Measurements from ENCODE around the gene NUBPL. TPM values are rescaled to one million over a fixed set of nuclear protein-coding genes. Genes with fewer than 3 reads are reported as not detected.

Gene NUBPL
- total RNA-seq, 1 experiment from 2014 or later: 5.7 TPM

DNA sequence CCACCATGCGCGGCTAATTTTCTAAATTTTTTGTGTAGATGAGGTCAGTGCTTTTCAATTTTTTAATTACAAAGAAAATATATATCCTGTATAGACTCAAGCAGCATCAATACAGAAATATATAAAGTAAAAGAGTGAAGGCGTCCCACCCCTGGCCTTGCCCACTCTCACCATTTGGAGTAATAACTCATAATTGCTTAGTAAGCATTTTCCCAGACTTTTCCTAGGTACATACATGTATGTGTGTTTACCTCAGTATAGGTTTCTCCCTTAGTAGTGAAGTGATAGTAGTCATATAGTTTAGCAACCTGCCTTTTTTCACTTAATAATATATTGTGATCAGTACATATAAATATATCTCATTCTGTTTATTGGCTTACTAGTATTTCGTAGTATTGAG, 200.1 kb downstream of the NUBPL start:
- BruUV-seq (replicated peaks): no TSS peak
- ChIA-PET CTCF (no interaction called here), POLR2A (no interaction called here)
- in situ Hi-C loops (cut with HindIII; ENCODE audit: low pct_unique_long_range_greater_than_20kb, low sequenced_read_pairs): no loop called here
- DNase-seq (ENCODE audit: low read depth, low spot score) (no peak), ATAC-seq (no peak)
- TF ChIP-seq POLR2AphosphoS5 (IDR thresholded peaks at IDR 0.05; ENCODE audit: low read depth, low read length) (no peak), CTCF (IDR thresholded peaks at IDR 0.05) (no peak), SIN3A (IDR thresholded peaks at IDR 0.05; ENCODE audit: borderline replicate concordance, insufficient read depth, low read depth, low read length) (no peak), TCF7L2 (IDR thresholded peaks at IDR 0.05; ENCODE audit: low read depth, low read length) (no peak)
- TF ChIP-seq, protein P1, sequence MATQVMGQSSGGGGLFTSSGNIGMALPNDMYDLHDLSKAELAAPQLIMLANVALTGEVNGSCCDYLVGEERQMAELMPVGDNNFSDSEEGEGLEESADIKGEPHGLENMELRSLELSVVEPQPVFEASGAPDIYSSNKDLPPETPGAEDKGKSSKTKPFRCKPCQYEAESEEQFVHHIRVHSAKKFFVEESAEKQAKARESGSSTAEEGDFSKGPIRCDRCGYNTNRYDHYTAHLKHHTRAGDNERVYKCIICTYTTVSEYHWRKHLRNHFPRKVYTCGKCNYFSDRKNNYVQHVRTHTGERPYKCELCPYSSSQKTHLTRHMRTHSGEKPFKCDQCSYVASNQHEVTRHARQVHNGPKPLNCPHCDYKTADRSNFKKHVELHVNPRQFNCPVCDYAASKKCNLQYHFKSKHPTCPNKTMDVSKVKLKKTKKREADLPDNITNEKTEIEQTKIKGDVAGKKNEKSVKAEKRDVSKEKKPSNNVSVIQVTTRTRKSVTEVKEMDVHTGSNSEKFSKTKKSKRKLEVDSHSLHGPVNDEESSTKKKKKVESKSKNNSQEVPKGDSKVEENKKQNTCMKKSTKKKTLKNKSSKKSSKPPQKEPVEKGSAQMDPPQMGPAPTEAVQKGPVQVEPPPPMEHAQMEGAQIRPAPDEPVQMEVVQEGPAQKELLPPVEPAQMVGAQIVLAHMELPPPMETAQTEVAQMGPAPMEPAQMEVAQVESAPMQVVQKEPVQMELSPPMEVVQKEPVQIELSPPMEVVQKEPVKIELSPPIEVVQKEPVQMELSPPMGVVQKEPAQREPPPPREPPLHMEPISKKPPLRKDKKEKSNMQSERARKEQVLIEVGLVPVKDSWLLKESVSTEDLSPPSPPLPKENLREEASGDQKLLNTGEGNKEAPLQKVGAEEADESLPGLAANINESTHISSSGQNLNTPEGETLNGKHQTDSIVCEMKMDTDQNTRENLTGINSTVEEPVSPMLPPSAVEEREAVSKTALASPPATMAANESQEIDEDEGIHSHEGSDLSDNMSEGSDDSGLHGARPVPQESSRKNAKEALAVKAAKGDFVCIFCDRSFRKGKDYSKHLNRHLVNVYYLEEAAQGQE (IDR thresholded peaks at IDR 0.05; ENCODE audit: insufficient read depth in 1 of 2, low read depth in 2 of 2, low read length in 1 of 2): no peak
- H3K9me3 ChIP-seq (ENCODE audit: control insufficient read depth, insufficient read depth, low read depth, low read length): no peaks in the 10 kb centered on the region
- H3K4me3 ChIP-seq (ENCODE audit: low read depth in 2 of 2, low read length in 2 of 2): no peak overlapping the region
- no peaks in the 10 kb centered on the region for H3K36me3 ChIP-seq (ENCODE audit: control insufficient read depth, insufficient read depth, low read length)
- H3K4me1 ChIP-seq (ENCODE audit: control insufficient read depth, insufficient read depth, low read length): no peaks in the 10 kb centered on the region
- H3K27ac ChIP-seq (ENCODE audit: low read length): no peak overlapping the region
- intact Hi-C loops (cut with micrococcal nuclease; ENCODE audit: unreplicated experiment): no loop called here
- no peaks in the 10 kb centered on the region for H3K27me3 ChIP-seq (ENCODE audit: control insufficient read depth, insufficient read depth, low read length)

- intact Hi-C loops (cut with micrococcal nuclease; ENCODE audit: unreplicated experiment): no loop called here
- Histone ChIP-seq H3K4me1 (ENCODE audit: control insufficient read depth, insufficient read depth, low read length) (no peaks in the 10 kb centered on the region), H3K27ac (ENCODE audit: low read length) (no peak overlapping the region), H3K4me3 (ENCODE audit: low read depth in 2 of 2, low read length in 2 of 2) (no peak overlapping the region), H3K9me3 (ENCODE audit: control insufficient read depth, insufficient read depth, low read depth, low read length) (no peaks in the 10 kb centered on the region), H3K27me3 (ENCODE audit: control insufficient read depth, insufficient read depth, low read length) (no peaks in the 10 kb centered on the region), H3K36me3 (ENCODE audit: control insufficient read depth, insufficient read depth, low read length) (no peaks in the 10 kb centered on the region)
- ATAC-seq (no peak), DNase-seq (ENCODE audit: low read depth, low spot score) (no peak)
- TF ChIP-seq, protein P1 (IDR thresholded peaks at IDR 0.05; ENCODE audit: insufficient read depth in 1 of 2, low read depth in 2 of 2, low read length in 1 of 2): no peak
- TF ChIP-seq POLR2AphosphoS5 (IDR thresholded peaks at IDR 0.05; ENCODE audit: low read depth, low read length) (no peak), TCF7L2 (IDR thresholded peaks at IDR 0.05; ENCODE audit: low read depth, low read length) (no peak), CTCF (IDR thresholded peaks at IDR 0.05) (no peak), SIN3A (IDR thresholded peaks at IDR 0.05; ENCODE audit: borderline replicate concordance, insufficient read depth, low read depth, low read length) (no peak)
- CTCF ChIA-PET: no interaction called here
- POLR2A ChIA-PET: no interaction called here
- BruUV-seq (replicated peaks): no TSS peak
- in situ Hi-C loops (cut with HindIII; ENCODE audit: low pct_unique_long_range_greater_than_20kb, low sequenced_read_pairs): no loop called here
Measured at GRCh38 chr14:31763041-31763440, 201.8 kb downstream of the NUBPL start.
